Activated naive CD4-positive, alpha-beta T cell treated with anti-CD3 and anti-CD28 coated beads, Interleukin-2, amount 50 U/mL, for 16 hours (primary cell): ENCODE results near the gene PHF23.

ENCODE experiments used
- DNase-seq: peaks from one replicate; pipeline ENCODE4 v3.0.0-alpha.2; 2020

PHF23 gene

GRCh38 chr17:7219812-7220592 is 19.3 kb downstream of the PHF23 start, which contains the start of the genes ACADVL and DLG4:
Gene ACADVL (plus strand): TSS chr17:7219938. CDS start chr17:7219985, 47 bp downstream.
Gene DLG4 (minus strand): TSS chr17:7219836.
- peak; percentile 76 for DNase-seq

DNA sequence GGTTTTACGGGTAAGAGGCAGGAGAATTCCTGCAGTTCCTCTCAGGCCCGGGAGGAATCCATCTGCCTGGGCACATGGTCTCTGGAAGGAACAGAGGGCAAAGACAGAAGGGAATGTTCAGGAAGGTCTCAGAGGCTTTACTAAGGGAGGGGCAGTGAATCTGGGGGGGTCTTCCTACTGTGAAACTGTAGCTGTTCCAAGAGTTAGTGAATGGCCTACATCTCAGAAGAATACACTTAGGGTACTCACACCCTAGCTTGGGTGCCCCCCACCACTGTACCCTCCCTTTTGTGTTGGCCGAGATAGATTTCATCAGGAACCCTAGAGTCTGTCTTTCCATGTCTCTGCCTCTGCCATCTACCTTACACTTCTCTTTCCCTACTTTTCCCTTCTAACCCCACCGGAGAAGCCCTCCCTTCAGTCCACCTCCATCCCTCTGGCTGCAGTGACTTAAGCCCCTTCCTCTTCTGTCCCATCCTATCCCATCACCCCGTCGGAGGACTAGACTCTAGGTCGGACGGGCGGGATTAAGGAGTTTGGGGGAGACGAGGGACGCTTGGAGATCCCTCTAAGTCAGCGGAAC is 19.9 kb downstream of the PHF23 start:
- DNase-seq, result no peak

DNA sequence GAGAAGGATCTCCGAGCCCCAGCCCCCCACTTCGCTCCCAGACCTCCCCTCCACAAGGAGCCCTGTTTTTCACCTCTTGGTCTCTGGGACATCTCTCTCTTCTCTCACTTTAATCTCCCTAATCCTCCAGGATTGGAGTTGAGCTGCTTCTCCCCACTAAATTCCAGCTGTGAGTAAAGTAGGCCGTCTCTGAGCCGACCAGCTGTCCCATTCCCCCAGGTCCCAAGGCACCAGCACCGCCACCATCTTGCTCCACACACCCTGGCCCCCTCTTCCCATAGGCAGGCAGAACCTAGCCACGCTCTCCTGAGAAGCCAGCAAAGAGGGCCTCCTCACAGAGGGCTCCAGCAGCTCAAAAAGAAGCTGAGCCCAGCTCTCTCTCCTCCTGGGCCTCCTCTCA is 20.5 kb downstream of the PHF23 start:
- no peak for DNase-seq

- no peak for DNase-seq
Observed at GRCh38 chr17:7218166-7218565, 21.1 kb downstream of the PHF23 start.

GRCh38 chr17:7217113-7217987 is 21.9 kb downstream of the PHF23 start:
- DNase-seq, result peak; percentile 40

GRCh38 chr17:7216242-7217112 is 22.8 kb downstream of the PHF23 start:
- no peak for DNase-seq

DNA sequence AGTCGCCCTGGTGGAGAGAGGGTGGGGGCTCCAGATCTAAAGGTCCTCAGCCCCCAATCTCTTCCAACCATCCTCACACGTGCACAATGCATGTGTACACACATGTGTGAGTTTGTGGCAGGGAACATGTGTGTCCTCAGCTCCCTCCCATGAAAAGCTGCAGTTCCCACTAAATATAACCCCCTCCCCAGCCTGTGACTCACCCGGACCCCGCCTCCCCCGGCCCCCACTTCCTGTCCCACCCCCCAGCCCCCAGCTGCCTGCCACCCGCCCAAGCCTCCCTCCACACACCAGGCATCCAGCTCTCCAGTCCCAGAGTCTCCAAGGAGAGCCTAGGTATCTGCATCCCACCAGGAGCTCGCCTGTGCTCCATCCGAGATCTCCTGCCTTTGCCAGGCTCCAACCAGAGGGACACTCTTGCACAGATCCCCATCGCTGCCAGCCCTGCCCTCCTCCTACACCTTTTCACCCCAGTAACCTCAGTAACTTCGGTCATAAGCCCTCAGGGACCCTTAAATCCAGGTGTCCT is 23.5 kb downstream of the PHF23 start:
- DNase-seq, result no peak

GRCh38 chr17:7215136-7215638 is 24.1 kb downstream of the PHF23 start:
- no peak for DNase-seq

DNA sequence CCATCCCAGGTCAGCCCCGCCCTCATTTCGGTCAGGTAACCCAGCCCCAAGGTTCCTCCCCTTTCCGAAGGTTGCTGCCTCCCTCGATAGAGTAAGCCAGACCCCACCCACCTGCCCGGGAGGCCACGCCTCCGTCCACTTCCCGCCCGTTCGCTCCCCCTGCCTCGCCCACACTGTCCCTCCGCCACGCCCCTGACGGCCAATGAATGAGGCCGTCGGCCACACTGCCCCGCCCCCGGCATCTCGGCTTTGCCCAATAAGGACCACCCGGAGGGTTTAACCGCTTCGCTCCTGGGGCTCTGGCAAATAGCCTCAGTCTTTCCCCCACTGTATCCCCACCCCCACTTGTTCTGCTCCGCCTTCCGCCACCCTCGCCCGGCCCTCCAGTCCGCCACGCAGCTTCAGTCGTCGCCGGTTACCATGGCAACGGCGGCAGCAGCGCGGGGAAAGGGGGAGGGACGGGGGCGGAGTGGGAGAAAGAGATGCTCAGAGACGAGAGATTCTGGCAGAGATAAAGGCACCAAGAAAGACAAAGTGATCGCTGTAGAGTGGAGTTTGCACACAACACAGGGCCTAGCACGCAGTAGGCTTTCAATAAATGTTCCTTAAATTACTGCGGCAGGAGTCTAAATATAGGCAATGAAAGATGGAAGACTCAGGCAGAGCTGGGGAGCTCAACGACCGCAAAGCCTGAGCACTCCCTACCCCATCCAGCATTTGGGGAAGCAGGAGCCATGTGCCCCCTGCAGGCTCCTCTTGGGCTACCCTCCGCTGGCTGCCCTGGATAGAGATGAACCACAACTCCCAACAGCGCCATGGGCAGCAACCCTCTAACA is 24.7 kb downstream of the PHF23 start:
- DNase-seq, result peak; percentile 100

GRCh38 chr17:7213895-7214299 is 25.4 kb downstream of the PHF23 start:
- no peak for DNase-seq

GRCh38 chr17:7211491-7212273 is 27.6 kb downstream of the PHF23 start:
- DNase-seq, result no peak

- DNase-seq, result no peak
Observed at GRCh38 chr17:7208754-7209460, 30.4 kb downstream of the PHF23 start.

DNA sequence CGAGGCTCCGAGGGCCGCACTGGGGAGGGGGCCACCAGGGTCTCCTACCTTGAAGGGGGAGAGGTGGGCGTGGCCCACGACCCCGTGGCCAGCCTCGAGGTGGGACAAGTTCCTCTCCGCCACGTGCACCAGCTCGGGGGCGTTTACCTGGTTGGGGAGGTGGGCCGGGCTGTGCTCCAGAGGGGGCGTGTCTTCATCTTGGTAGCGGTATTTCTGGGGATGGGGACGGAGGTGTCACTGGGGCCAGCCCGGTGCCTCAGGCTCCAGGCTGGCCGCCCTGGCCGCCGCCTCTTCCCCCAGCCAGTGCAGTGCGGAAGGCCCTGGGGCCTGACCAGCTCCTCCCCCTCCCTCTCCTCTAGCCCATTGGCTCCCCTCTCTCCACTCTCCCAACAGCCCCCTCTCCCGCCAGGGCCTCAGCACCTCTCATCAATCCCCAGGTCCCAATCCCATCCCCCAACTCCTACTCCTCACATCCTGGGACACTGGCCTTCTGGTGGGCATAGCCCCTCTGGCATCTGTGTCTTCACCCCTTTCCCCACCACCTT is 31.2 kb downstream of the PHF23 start:
- no peak for DNase-seq

GRCh38 chr17:7207120-7208001 is 31.9 kb downstream of the PHF23 start:
- DNase-seq, result no peak

DNA sequence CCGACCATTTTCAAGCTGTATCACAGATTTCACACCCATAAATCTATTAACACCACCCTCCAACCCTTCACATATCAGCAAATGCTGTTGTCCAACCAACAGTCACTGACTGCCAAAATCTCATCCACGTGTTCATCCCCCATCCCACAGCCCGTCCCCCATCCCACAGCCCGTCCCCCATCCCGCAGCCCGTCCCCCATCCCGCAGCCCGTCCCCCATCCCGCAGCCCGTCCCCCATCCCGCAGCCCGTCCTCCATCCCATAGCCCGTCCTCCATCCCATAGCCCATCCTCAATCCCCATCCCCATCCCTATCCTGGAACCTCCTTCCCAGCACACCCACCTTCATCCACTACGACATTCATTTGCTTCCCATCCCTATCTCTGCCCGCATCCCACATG is 33.7 kb downstream of the PHF23 start:
- no peak for DNase-seq

DNA sequence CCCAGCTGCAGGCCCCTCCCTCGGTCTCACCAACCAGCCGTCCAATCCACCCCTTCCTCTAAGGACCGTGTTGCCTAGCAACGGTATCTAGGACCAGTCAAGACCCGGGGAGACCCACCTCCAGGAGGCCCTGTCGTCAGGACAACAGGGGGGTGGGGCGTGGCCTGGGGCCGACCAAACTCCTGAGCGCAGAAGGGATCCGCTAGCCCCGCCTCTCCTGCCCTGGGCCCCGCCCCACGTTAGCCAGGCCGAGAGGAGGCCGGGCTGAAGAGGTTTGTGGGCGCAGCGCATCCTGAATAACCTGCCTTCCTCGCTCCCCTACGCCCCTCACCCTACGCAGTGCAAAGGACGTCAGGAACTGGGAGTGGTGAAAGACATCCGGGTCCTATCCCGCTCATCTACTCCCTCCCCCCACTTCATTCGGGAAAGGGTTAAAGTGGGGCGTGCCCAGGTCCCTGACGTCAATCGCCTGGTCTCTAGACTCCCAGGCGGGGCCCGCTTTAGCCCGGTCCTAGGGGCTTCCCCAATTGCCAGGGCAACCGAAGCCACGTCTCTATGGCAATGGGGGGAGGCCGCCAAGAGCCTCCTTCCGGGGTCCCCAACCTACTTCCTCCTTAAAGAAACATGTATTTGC is 34.3 kb downstream of the PHF23 start:
- DNase-seq, result peak; percentile 89

DNA sequence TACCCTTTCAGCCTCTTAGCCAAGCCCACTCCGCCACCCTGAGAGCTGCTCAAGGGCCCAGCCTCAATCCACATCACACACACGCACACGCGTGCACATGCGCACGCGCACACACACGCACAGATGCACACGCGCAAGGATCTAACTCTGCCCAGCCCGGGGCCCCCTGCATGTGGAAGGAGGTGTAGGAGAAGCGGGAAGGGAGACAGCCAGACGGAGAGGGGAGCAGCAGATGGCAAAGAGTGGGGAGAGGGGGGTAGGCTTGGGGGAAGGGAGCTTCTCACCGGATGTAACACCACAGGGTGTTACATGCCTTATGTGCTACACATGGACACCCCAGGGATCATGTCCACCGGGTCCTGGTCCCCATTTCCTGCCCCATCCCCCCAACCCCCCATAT is 34.9 kb downstream of the PHF23 start:
- DNase-seq, result no peak

DNA sequence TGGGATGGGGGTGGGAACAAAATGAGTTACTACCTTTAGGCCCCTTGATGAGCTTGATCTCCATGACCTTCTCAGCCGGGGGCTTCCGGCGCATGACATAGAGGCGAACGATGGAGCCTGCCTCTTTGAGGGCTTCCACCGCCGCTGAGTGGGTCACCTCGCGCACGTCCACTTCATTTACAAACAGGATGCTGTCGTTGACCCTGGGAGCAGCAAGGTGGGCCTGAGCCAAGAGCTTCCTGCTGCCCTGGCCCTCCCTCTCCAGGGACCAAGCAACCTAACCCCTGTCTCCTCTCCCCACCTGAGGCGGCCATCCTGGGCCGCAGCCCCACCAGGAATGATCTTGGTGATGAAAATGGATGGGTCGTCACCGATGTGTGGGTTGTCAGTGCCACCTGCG is 35.9 kb downstream of the PHF23 start:
- DNase-seq, result no peak
